PC-3 (cell line): ENCODE data around the gene ADTRP. TPM values are rescaled to one million over a fixed set of nuclear protein-coding genes. Genes with fewer than 3 reads are reported as not detected.

Experiments
- ATAC-seq: fragments of 200-7000 bp; cut with Tn5 transposase; 2 replicates; pipeline ENCODE4 v1.9.1; 2020; ENCODE audit warnings: mild to moderate bottlenecking, moderate library complexity
- BruUV-seq: library from RNA; stranded (reverse); fragments of 400-500 nt; replicated peaks from 2 replicates; lab custom pipeline; 2021; lab: Mats Ljungman, UMichigan
- CTCF ChIA-PET: fragments of 300-600 bp; sonication (Branson Sonifier 250); formaldehyde crosslinking; loops from one replicate; lab custom pipeline; 2022; ENCODE audit warnings: antibody characterized with exemption; lab: Charles Lee
- POLR2A ChIA-PET: fragments of 300-600 bp; sonication (Branson Sonifier 250); formaldehyde crosslinking; loops from one replicate; lab custom pipeline; 2022; ENCODE audit warnings: antibody characterized with exemption; ENCODE audit not compliant: unreplicated experiment; lab: Charles Lee
- DNase-seq: peaks from one replicate; pipeline ENCODE4 v3.0.0-alpha.2; 2015
- H2AFZ ChIP-seq: fragments of 300-600 bp; sonication (generic); 2 replicates; pipeline ENCODE4 v1.6.0; 2016; ENCODE audit warnings: antibody characterized with exemption, low read length
- H3F3A ChIP-seq: fragments of 300-600 bp; sonication (generic); one replicate; pipeline ENCODE4 v1.6.0; 2017; ENCODE audit warnings: antibody characterized with exemption, low read length, control low read depth, mild to moderate bottlenecking; ENCODE audit not compliant: unreplicated experiment
- H3K27ac ChIP-seq: fragments of 300-600 bp; sonication (generic); 2 replicates; pipeline ENCODE4 v1.5.1; 2016; ENCODE audit warnings: mild to moderate bottlenecking, low read length
- H3K27me3 ChIP-seq: fragments of 300-600 bp; sonication (generic); 2 replicates; pipeline ENCODE4 v1.6.1; 2016; ENCODE audit warnings: low read length, mixed read lengths
- H3K36me3 ChIP-seq: fragments of 300-600 bp; sonication (generic); 2 replicates; pipeline ENCODE4 v1.6.1; 2016; ENCODE audit warnings: low read depth, mixed run types, low read length, mixed read lengths
- H3K4me1 ChIP-seq: fragments of 300-600 bp; sonication (generic); 2 replicates; pipeline ENCODE4 v1.5.1; 2016; ENCODE audit warnings: low read length; ENCODE audit not compliant: insufficient read depth
- H3K4me2 ChIP-seq: fragments of 300-600 bp; sonication (generic); 2 replicates; pipeline ENCODE4 v1.6.0; 2016; ENCODE audit warnings: low read length
- H3K4me3 ChIP-seq: fragments of 300-600 bp; sonication (generic); 2 replicates; pipeline ENCODE4 v1.5.1; 2016; ENCODE audit warnings: mild to moderate bottlenecking, low read length, mixed read lengths
- H3K79me2 ChIP-seq: fragments of 300-600 bp; sonication (generic); 2 replicates; pipeline ENCODE4 v1.6.1; 2017; ENCODE audit warnings: low read length, mixed read lengths
- H3K9ac ChIP-seq: fragments of 300-600 bp; sonication (generic); 2 replicates; pipeline ENCODE4 v1.6.0; 2016; ENCODE audit warnings: mild to moderate bottlenecking, low read length
- H3K9me2 ChIP-seq: fragments of 300-600 bp; sonication (generic); replicated peaks from 2 replicates; pipeline ENCODE4 v1.6.1; 2016; ENCODE audit warnings: mixed run types, low read length, mixed read lengths
- H3K9me3 ChIP-seq: fragments of 300-600 bp; sonication (generic); 2 replicates; pipeline ENCODE4 v1.6.1; 2016; ENCODE audit warnings: low read length, mixed read lengths
- H4K20me1 ChIP-seq: fragments of 300-600 bp; sonication (generic); 2 replicates; pipeline ENCODE4 v1.6.1; 2016; ENCODE audit warnings: low read length, mixed read lengths
- CTCF ChIP-seq: fragments of 300-600 bp; sonication (generic); conservative IDR thresholded peaks from 2 replicates; pipeline ENCODE4 v1.5.1; 2017; ENCODE audit warnings: antibody characterized with exemption, low read depth, mild to moderate bottlenecking, low read length
- EZH2 ChIP-seq: fragments of 300-600 bp; sonication (generic); IDR thresholded peaks from one replicate; pipeline ENCODE4 v1.6.1; 2017; ENCODE audit warnings: antibody characterized with exemption, mild to moderate bottlenecking, low read length; ENCODE audit not compliant: unreplicated experiment
- EZH2phosphoT487 ChIP-seq: fragments of 300-600 bp; sonication (generic); IDR thresholded peaks from 2 replicates; pipeline ENCODE4 v1.6.1; 2018; ENCODE audit warnings: mild to moderate bottlenecking, antibody characterized with exemption, low read length, borderline replicate concordance
- intact Hi-C: fragments of 100-400 bp; cut with micrococcal nuclease; formaldehyde crosslinking; loops from 2 replicates; pipeline ENCODE4 v1.9.0; 2023
- total RNA-seq: library from RNA; depleted of rRNA; stranded (reverse); fragments of >200 nt; gene quantifications from 2 replicates; pipeline ENCODE4 v1.2.3, GENCODE V29; 2014

ADTRP gene
- total RNA-seq, 1 experiment from 2014 or later = not detected

GRCh38 chr6:11824986-11825385 is 46.4 kb upstream of the ADTRP start:
- H3K27ac ChIP-seq = no peak overlapping the region
- no peaks in the 10 kb centered on the region for H3K27me3 ChIP-seq
- H2AFZ ChIP-seq = no peak overlapping the region
- DNase-seq (no peak), ATAC-seq (no peak)
- ChIA-PET POLR2A (no interaction called here), CTCF (no interaction called here)
- no peaks in the 10 kb centered on the region for H3K4me1 ChIP-seq
- H3F3A ChIP-seq = no peaks in the 10 kb centered on the region
- intact Hi-C loops = no loop called here
- no peaks in the 10 kb centered on the region for H3K9me2 ChIP-seq
- BruUV-seq = no TSS peak
- H3K9ac ChIP-seq = no peak overlapping the region
- TF ChIP-seq CTCF = no peak
- TF ChIP-seq EZH2phosphoT487 = no peak
- no peak for TF ChIP-seq EZH2
- no peaks in the 10 kb centered on the region for H3K9me3 ChIP-seq
- H3K4me3 ChIP-seq = no peak overlapping the region
- no peaks in the 10 kb centered on the region for H3K36me3 ChIP-seq
- no peak overlapping the region for H3K4me2 ChIP-seq
- no peaks in the 10 kb centered on the region for H4K20me1 ChIP-seq
- no peaks in the 10 kb centered on the region for H3K79me2 ChIP-seq

GRCh38 chr6:11822346-11822745 is 43.7 kb upstream of the ADTRP start:
- Histone ChIP-seq H3K4me2 (no peak overlapping the region), H3K4me3 (no peak overlapping the region), H3K27me3 (no peaks in the 10 kb centered on the region), H3K27ac (no peak overlapping the region), H4K20me1 (no peaks in the 10 kb centered on the region), H3F3A (no peaks in the 10 kb centered on the region), H3K9me2 (no peaks in the 10 kb centered on the region), H3K4me1 (no peaks in the 10 kb centered on the region), H3K36me3 (no peaks in the 10 kb centered on the region), H3K9ac (no peak overlapping the region), H3K79me2 (no peaks in the 10 kb centered on the region), H2AFZ (no peak overlapping the region), H3K9me3 (no peaks in the 10 kb centered on the region)
- intact Hi-C loops = no loop called here
- no peak for TF ChIP-seq CTCF
- TF ChIP-seq EZH2 = no peak
- TF ChIP-seq EZH2phosphoT487 = no peak
- BruUV-seq = no TSS peak
- ChIA-PET CTCF (no interaction called here), POLR2A (no interaction called here)
- DNase-seq (no peak), ATAC-seq (peak; percentile 31; the same call in 1 of the 2 replicates)

GRCh38 chr6:11821781-11822180 is 43.2 kb upstream of the ADTRP start:
- Histone ChIP-seq H3K9ac (no peak overlapping the region), H2AFZ (no peak overlapping the region), H3K27ac (no peak overlapping the region), H3K27me3 (no peaks in the 10 kb centered on the region), H4K20me1 (no peaks in the 10 kb centered on the region), H3K4me2 (no peak overlapping the region), H3K36me3 (no peaks in the 10 kb centered on the region), H3K4me3 (no peak overlapping the region), H3F3A (no peaks in the 10 kb centered on the region), H3K79me2 (no peaks in the 10 kb centered on the region), H3K9me2 (no peaks in the 10 kb centered on the region), H3K9me3 (no peaks in the 10 kb centered on the region), H3K4me1 (no peaks in the 10 kb centered on the region)
- CTCF ChIA-PET = no interaction called here
- TF ChIP-seq EZH2 = no peak
- no peak for TF ChIP-seq EZH2phosphoT487
- DNase-seq (no peak), ATAC-seq (no peak)
- no TSS peak for BruUV-seq
- intact Hi-C loops = no loop called here
- POLR2A ChIA-PET = no interaction called here
